A549 (cell line): Measurements from ENCODE around the gene TCF4. TPM values are rescaled to one million over a fixed set of nuclear protein-coding genes. Genes with fewer than 3 reads are reported as not detected.

Source experiments
- ATAC-seq, 2 experiments: fragments of 200-7000 bp in 1 of 2; fragments of >200 bp in 1 of 2; cut with Nextera tagmentation in 1 of 2; cut with Tn5 transposase in 1 of 2; 3 replicates each; pipeline versions ENCODE4 v1.8.0 to v1.9.1; 2018 to 2020; ENCODE audit warnings: mild to moderate bottlenecking in 1 of 2, moderate library complexity in 1 of 2
- CTCF ChIA-PET: fragments of 300-600 bp; sonication (Branson Sonifier 250); formaldehyde crosslinking; extraction: SDS; loops from one replicate; lab custom pipeline; 2021; ENCODE audit warnings: antibody characterized with exemption, inconsistent platforms; lab: Yijun Ruan, JAX
- POLR2A ChIA-PET: fragments of 350-600 bp; formaldehyde crosslinking; extraction: SDS; loops from one replicate; lab custom pipeline; 2021; ENCODE audit warnings: antibody characterized with exemption, inconsistent platforms; lab: Yijun Ruan, JAX
- DNase-seq, 2 experiments: peaks; one replicate each; pipeline versions ENCODE4 v3.0.0 to v3.0.0-alpha.2; 2011 to 2016; ENCODE audit warnings: low read depth in 1 of 2, low spot score in 1 of 2
- FAIRE-seq: peaks from 2 replicates; lab custom pipeline; 2011; peaks lifted over from hg19 to GRCh38; lab: Jason Lieb, UNC
- H3K27ac ChIP-seq, 2 experiments: fragments of >200 bp; sonication (Bioruptor Twin); formaldehyde crosslinking; 3 replicates each; pipeline ENCODE4 v1.5.1; 2016 to 2017
- H3K4me1 ChIP-seq: fragments of >200 bp; sonication (Bioruptor Twin); formaldehyde crosslinking; 3 replicates; pipeline ENCODE4 v1.6.1; 2016
- H3K4me2 ChIP-seq: fragments of >200 bp; sonication (Bioruptor Twin); formaldehyde crosslinking; 3 replicates; pipeline ENCODE4 v1.6.1; 2016
- H3K4me3 ChIP-seq: fragments of >200 bp; sonication (Bioruptor Twin); formaldehyde crosslinking; 3 replicates; pipeline ENCODE4 v1.5.1; 2016
- H3K9me3 ChIP-seq: fragments of >200 bp; sonication (Bioruptor Twin); formaldehyde crosslinking; 3 replicates; pipeline ENCODE4 v1.6.1; 2016
- CBX2 ChIP-seq: fragments of 200-600 bp; sonication (generic); IDR thresholded peaks from 2 replicates; pipeline ENCODE4 v1.6.1; 2016; ENCODE audit warnings: low read depth, mild to moderate bottlenecking, borderline replicate concordance
- CBX8 ChIP-seq: fragments of 200-600 bp; sonication (generic); IDR thresholded peaks from 2 replicates; pipeline ENCODE4 v1.6.1; 2016
- E2F6 ChIP-seq: IDR thresholded peaks from 2 replicates; pipeline ENCODE4 v1.6.1; 2012; ENCODE audit warnings: low read depth, borderline replicate concordance
- FOSL2 ChIP-seq, 2 experiments: fragments of 450-650 bp in 1 of 2; fragments of >200 bp in 1 of 2; sonication (Bioruptor Twin) in 1 of 2; formaldehyde crosslinking; IDR thresholded peaks; 2 replicates each; pipeline versions ENCODE4 v1.5.0 to v1.6.1; 2016 to 2020; ENCODE audit warnings: mild to moderate bottlenecking in 1 of 2, moderate library complexity in 1 of 2
- HDAC2 ChIP-seq: fragments of 200-600 bp; sonication (generic); IDR thresholded peaks from 2 replicates; pipeline ENCODE4 v1.6.1; 2016
- MAFK ChIP-seq: fragments of 450-650 bp; IDR thresholded peaks from 2 replicates; pipeline ENCODE4 v1.6.1; 2014; ENCODE audit not compliant: partially characterized antibody
- MAX ChIP-seq: IDR thresholded peaks from 2 replicates; pipeline ENCODE4 v1.6.1; 2012
- PHF8 ChIP-seq: fragments of 200-600 bp; sonication (generic); IDR thresholded peaks from 2 replicates; pipeline ENCODE4 v1.6.1; 2016; ENCODE audit warnings: low read depth, mild to moderate bottlenecking, antibody characterized with exemption, moderate library complexity, borderline replicate concordance
- POLR2AphosphoS2 ChIP-seq: conservative IDR thresholded peaks from 2 replicates; pipeline ENCODE4 v1.6.1; 2012; ENCODE audit warnings: low read length, improper control_type of control experiment, inconsistent platforms
- SREBF2 ChIP-seq: fragments of 450-650 bp; IDR thresholded peaks from 2 replicates; pipeline ENCODE4 v1.6.1; 2014; ENCODE audit warnings: mild to moderate bottlenecking, moderate library complexity
- WGBS: methylation state at CpG from one replicate; pipeline ENCODE4 v1.1.6; 2017; ENCODE audit errors: missing lambda C conversion rate; 5-methylcytosine and 5-hydroxymethylcytosine counted together
- polyA plus RNA-seq, 4 experiments: library from polyadenylated mRNA; depleted of rRNA in 3 of 4; stranded (reverse); fragments of >200 nt; fragmentation: RNase III in 1 of 4; extraction: RNeasy Plus Mini Kit Qiagen cat#74134 plus additional on column Dnase treatment in 1 of 4; gene quantifications; 2 replicates in 3 of 4; 3 replicates in 1 of 4; pipeline ENCODE4 v1.2.3, GENCODE V29; 2011 to 2017

Gene TCF4
- polyA plus RNA-seq, 2 of the 4 experiments (the other 2 are of a cell fraction) = 3.0 to 4.0 TPM

GRCh38 chr18:55320424-55321264 is 267.3 kb downstream of the TCF4 start:
- Histone ChIP-seq H3K4me3 (no peak overlapping the region), H3K27ac (no peak overlapping the region), H3K4me1 (no peaks in the 10 kb centered on the region), H3K4me2 (peak overlapping the region; percentile 74), H3K9me3 (no peaks in the 10 kb centered on the region)
- FAIRE-seq = no peak
- CTCF ChIA-PET = interaction anchor here (1.1 to 1.2 kb wide), 2 partner anchors 8 to 86 kb away, joined by 3 read pairs; no protein-coding TSS in a partner anchor
- 72% methylated on average over 8 of the region's 8 CpGs for WGBS
- TF ChIP-seq MAX = no peak
- TF ChIP-seq CBX8 = 0 out of 2 replicates have a peak, but pooled peaks have one; percentile 54
- POLR2A ChIA-PET = no interaction called here
- no peak for ATAC-seq
- DNase-seq = no peak

GRCh38 chr18:55319459-55320193 is 268.4 kb downstream of the TCF4 start:
- TF ChIP-seq PHF8 = no peak
- no peak for TF ChIP-seq HDAC2
- no peak for TF ChIP-seq SREBF2
- TF ChIP-seq MAX = no peak
- TF ChIP-seq POLR2AphosphoS2 = no peak
- no peaks in the 10 kb centered on the region for H3K9me3 ChIP-seq
- no peak overlapping the region for H3K27ac ChIP-seq
- POLR2A ChIA-PET = no interaction called here
- 79% methylated on average over 6 of the region's 6 CpGs for WGBS
- no peak for ATAC-seq
- FAIRE-seq = no peak
- H3K4me2 ChIP-seq = no peak overlapping the region
- no peaks in the 10 kb centered on the region for H3K4me1 ChIP-seq
- no peak overlapping the region for H3K4me3 ChIP-seq
- DNase-seq = no peak
- CTCF ChIA-PET = interaction anchor here (1.0 kb wide), 1 partner anchor 12 kb away, joined by 3 read pairs; no protein-coding TSS in a partner anchor

DNA sequence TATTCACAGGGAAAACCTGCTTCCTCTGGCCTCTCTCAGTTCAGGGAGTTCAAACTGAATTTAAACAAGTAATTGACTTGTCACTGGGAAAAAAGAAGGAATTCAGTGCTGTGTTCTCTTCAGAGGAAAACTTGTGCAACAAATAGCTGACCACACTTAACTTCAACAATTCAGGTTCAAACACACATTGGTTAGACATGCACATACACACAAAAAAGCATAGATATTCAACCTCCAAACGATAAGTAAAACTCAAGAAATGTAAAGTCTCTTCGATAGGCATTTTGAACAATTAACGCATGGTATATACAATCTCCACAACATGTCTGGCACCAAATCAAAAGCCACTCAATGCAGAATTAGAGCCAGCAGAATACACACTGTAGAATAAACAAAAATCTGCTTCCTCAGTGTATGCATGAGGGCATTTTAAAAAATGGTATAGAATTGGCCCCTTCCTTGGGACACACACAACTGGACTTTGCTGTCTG is 269.0 kb downstream of the TCF4 start:
- POLR2A ChIA-PET = no interaction called here
- ATAC-seq (no peak), FAIRE-seq (no peak)
- TF ChIP-seq FOSL2 (IDR thresholded peaks at IDR 0.05) (no peak), FOSL2 (CRISPR knock-in tag; IDR thresholded peaks at IDR 0.05) (no peak), E2F6 (no peak)
- TF ChIP-seq, all 56 proteins: peak for 0
- Histone ChIP-seq H3K4me3 (no peak overlapping the region), H3K4me1 (no peaks in the 10 kb centered on the region), H3K9me3 (no peaks in the 10 kb centered on the region), H3K4me2 (no peak overlapping the region), H3K27ac (no peak overlapping the region)
- whole genome bisulfite sequencing = 87% methylated on average over 3 of the region's 3 CpGs
- CTCF ChIA-PET = interaction anchor here (1.0 kb wide), 1 partner anchor 13 kb away, joined by 3 read pairs; no protein-coding TSS in a partner anchor
- DNase-seq = no peak

GRCh38 chr18:55317864-55318263 is 270.1 kb downstream of the TCF4 start:
- ATAC-seq (no peak), FAIRE-seq (no peak), DNase-seq (no peak)
- H3K9me3 ChIP-seq = no peaks in the 10 kb centered on the region
- TF ChIP-seq CBX2 = no peak
- peak; percentile 55 for TF ChIP-seq MAFK
- no peak overlapping the region for H3K4me3 ChIP-seq
- no peak overlapping the region for H3K27ac ChIP-seq
- ChIA-PET CTCF (no interaction called here), POLR2A (no interaction called here)
- no peaks in the 10 kb centered on the region for H3K4me1 ChIP-seq
- WGBS = 80% methylated on average over 6 of the region's 6 CpGs
- no peak overlapping the region for H3K4me2 ChIP-seq

DNA sequence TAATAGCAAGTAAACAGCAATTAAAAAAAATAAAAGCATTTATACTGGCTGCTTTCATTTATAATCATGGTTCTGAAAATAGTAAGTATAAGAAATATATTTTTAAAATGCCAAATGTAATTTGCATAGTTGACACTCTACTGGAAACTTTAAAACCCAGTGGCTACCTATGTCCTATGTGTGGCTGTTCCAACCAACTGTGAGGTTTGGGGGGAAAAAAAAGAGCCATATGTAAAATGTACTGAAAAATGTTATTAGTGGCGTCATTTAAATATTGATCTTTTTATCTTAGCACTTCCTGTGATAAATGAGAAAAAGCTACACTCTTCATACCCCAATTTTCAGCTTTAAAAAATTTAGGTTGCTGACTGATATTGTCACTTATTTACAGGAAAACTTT is 270.7 kb downstream of the TCF4 start:
- DNase-seq (no peak), ATAC-seq (no peak)
- Histone ChIP-seq H3K4me2 (no peak overlapping the region), H3K9me3 (no peaks in the 10 kb centered on the region)
- CTCF ChIA-PET = no interaction called here
- TF ChIP-seq CBX2 = no peak
- TF ChIP-seq, all 56 proteins: peak for 0
- Histone ChIP-seq H3K4me1 (no peaks in the 10 kb centered on the region), H3K27ac (no peak overlapping the region), H3K4me3 (no peak overlapping the region)
- no peak for FAIRE-seq
- WGBS = 62% methylated on average over 1 of the region's 1 CpG
- POLR2A ChIA-PET = no interaction called here
